ENCODE results near the gene BMP6.
A peak's percentile ranks its signal among the peaks of the same experiment; 100 is the strongest.

The BMP6 gene

DNA sequence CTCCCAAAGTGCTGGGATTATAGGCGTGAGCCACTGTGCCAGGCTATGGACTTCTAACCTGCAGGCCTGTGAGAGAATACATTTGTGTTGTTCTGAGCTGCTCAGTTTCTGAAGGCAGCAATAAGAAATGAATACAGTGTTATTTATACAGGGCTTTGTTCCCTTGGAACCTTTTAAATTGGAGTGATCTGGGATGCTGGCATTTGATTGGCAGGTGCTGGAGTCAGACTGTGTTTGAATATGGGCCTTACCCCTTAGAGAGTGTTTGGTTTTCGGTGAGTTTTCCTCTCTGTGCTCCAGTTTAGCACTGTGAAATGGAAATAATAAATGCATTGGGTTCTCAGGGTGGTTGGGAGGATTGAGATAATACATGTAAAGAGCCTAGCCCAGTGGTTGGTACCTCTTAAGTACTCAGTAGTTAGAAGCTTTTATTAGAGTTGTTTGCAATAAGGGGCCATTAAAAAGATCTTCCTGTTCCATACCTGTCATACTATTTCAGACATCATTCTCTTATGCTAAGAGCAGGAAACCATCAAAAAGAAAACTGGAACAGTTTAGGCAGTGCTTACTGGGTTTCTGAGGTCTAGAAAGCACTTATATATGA is 22.1 kb downstream of the BMP6 start:
- no peak for DNase-seq

- DNase-seq, result no peak
These were observed 23.6 kb downstream of the BMP6 start for GRCh38 chr6:7749478-7749877.

- no peak for DNase-seq
These were observed 24.3 kb downstream of the BMP6 start for GRCh38 chr6:7750197-7750596.

- DNase-seq, result no peak
These were observed 32.6 kb downstream of the BMP6 start for GRCh38 chr6:7758456-7758855.

- no peak for DNase-seq
These were observed 33.4 kb downstream of the BMP6 start for GRCh38 chr6:7759320-7759719.

DNA sequence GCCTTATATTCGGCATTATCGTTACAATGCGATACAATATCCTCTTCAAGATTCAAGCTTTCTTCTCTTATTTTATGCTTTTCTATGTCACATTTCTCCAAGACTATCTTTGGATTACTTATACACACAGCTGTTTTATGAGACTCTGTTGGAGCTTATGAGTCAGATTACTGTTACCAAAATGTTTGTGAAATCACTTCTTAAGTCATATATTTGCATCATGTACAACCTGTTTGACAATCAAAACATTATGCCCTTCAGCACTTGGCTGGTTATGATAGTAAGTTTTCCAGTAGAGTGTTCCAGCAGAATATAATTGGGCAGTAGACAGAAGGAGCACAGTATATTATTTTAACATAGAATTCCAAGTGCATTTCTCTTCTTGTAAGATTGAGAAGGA is 35.2 kb downstream of the BMP6 start:
- DNase-seq, result no peak

DNA sequence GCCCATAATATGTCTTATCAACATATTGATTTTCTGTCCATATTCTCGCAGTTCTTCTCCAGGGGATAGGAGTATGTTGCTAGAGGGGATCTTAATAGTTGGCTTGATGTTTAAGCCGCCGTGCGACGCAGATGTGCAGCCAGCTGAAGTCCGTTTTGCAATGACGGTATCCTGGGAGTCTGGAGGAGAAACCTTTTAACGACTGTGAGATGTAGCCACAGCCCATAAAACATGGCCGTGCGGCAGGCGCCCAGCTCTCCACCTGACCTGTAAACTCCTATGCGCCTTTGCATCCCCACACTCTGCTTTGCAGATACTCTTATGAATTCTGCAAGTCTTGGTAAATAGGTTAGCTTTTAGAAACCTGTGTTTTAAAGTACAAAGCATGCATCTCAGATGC is 36.9 kb downstream of the BMP6 start:
- no peak for DNase-seq

DNA sequence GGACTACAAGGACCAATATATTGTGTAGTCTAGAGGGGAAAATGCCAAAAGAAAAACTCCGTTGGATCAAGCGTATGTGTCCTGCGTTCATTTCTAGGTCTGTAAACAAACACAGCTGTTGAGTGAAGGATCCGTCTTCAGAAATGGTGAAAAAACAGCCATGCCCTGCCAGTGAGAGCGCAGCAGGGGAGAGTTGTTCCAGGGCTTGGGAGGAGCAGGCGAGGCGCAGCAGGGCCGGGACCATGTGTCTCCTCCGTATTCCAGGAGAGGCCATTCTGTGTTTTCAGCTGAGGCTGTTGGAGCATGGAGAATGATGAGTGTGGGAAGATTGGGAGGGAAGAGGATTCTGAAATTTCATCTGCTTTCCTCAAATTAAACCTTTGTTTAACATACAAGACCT is 38.0 kb downstream of the BMP6 start:
- peak; percentile 63 for DNase-seq

- no peak for DNase-seq
These were observed 39.9 kb downstream of the BMP6 start for GRCh38 chr6:7765575-7766325.

- DNase-seq, result no peak
These were observed 43.8 kb downstream of the BMP6 start for GRCh38 chr6:7769702-7770101.

DNA sequence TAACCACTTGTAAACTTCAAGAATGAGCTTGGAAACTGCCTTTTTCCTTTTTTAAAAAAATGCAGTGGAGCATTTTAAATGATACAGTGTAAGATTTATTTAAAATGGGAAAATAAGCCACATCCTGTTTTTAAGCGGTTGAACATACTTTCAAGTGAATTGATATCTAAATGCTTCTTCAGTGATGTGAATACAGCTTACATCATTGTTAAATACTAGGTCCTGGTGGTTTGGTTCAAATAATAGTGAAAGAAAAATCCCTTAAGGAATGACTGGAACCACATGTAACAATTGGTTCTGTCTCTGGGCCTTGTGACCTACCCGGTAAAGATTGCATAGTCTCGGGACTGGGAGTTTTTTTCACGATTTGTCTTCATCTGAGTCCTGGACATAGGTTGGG is 44.2 kb downstream of the BMP6 start:
- no peak for DNase-seq

- no peak for DNase-seq
These were observed 44.7 kb downstream of the BMP6 start for GRCh38 chr6:7770601-7771000.

GRCh38 chr6:7773322-7773721 is 47.4 kb downstream of the BMP6 start:
- DNase-seq, result no peak

DNA sequence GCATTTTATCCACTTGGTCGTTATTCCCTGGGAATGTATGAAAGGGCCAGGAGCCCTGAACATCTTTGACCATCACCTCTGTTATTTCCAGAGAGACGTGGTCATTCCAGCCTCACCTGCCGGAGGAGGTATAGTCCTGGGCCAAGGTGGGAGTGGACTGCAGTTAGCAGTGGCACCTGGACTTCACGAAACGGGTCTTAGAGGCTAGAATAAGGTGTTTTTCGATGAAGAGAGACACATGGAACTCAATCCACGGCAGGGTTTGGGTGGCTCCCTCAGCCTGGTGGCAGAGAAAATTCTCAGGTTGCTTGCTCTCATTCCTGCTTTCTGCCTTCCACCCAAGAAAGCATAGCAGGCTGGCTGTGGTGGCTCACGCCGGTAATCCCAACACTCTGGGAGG is 48.0 kb downstream of the BMP6 start:
- DNase-seq, result no peak

GRCh38 chr6:7776509-7776908 is 50.6 kb downstream of the BMP6 start:
- DNase-seq, result no peak

DNA sequence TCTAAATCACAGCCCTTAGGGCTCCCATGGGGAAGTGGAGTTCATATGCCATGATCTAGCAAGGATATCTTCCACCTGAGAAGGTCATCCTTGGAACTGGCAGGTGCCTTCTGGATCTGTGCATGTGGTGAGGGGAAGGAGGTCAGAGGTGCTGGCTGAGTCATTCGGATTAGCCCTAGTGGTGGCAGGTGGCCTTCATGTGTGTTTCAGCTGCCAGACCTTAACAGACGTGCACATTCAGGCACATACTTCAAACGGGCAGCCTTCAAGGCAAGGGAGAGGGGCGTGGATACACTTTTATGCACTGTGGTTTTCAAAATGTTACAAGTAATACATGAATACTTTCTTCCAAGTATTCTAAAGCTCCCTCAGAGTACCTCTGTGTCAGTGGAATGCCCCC is 51.2 kb downstream of the BMP6 start:
- no peak for DNase-seq

DNA sequence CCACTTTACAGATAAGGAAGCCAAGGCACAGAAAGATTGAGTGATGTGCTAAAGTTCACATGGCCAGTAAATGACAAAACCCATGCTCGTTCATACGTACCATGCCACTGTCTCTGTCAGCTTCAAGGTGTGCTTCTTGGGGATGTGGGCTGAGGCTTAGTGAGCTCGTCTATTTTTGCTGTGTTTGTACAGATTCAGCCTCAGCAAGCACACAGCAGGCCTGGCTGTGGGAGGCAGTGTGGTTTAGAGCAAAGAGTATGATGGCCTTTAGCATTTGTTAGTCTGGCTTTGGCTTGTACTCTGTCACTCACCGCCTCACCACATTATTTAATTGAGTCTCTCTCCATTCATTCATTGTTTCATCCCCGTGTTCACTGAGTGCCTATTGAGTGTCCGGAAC is 55.3 kb downstream of the BMP6 start:
- no peak for DNase-seq

DNA sequence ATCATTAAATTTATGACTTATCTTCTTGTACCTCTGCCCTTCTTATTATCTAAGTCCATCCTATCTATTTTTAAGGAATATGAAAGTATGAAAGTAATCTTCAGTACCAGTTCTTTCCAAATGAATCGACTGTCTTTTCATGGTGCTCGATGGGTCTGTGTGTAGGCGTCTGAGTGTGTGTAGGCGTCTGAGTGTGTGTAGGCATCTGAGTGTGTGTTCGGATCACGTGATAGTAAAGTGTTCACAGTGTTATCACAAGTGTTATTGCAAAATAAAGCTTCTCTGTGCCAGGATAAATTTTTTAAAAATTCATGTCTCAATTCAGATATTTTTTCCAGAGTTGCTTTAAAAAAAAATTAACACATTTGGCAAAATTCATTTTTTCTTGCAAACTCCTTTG is 58.3 kb downstream of the BMP6 start:
- DNase-seq, result no peak

- DNase-seq, result no peak
These were observed 58.8 kb downstream of the BMP6 start for GRCh38 chr6:7784706-7785105.

DNA sequence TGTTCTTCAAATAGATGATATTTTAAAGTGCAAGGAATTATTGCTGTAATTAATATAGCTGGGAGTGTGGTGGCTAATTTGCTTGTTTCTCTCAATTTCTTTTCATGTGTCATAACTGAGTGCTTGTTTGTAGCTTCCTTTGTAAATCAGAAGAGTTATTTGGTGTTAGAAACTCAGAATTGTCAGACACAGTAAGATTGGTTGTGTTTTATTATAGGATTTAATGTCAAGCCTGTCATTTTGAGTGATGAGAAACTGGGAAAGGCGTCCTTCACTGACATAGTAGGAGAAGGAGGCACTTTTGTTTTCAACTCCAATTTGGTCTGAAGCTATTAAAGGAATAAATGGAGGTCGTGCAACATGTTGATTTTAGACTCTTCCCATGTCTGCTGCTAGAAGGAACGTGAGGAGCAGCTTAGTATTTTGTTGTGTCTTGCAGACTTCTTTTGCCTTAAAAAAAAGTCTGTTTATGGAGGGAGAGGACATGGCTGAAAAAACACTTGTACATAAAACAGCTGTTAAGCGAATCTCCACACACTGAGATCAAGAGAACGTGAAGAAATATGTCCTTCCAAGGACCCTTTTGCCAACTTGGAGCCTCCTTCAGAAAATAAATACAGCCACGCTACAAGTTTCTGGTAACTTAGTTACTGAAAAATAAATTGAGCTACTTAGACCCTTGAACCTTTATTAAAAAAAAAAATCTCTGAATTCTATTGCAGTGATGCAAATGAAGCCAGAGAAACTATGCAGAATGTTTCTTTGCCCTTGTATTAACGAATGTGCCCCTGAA is 59.5 kb downstream of the BMP6 start:
- no peak for DNase-seq

GRCh38 chr6:7786214-7786661 is 60.3 kb downstream of the BMP6 start:
- DNase-seq, result no peak

DNA sequence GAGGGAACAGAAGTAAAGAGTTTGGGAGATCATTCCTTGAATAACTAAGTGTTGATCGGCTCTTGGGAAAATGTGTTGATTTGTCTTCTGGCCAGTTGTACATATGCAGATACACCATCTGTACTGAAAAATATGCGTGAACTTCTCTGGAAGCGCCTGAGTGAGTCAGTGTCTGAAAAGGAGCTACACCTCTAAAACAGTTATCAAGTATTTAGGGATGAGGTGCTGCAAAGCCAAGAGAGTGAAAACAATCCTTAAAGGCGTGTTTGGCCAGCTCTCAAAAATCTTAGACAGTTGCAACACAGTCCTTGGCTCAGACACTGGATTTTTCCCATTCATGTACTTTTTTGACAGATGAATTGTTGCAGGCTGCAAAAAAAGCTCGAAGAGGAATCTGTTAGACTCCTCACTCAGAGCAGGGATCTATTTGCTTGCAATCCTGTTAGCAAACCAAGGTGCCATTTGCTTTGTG is 61.3 kb downstream of the BMP6 start:
- no peak for DNase-seq

- no peak for DNase-seq
These were observed 61.8 kb downstream of the BMP6 start for GRCh38 chr6:7787731-7788130.

- DNase-seq, result no peak
These were observed 68.6 kb downstream of the BMP6 start for GRCh38 chr6:7794509-7794908.

Data from NCI-H1694 (cell line).